SK-N-DZ (cell line): ENCODE measurements around the gene BANP. TPM values are rescaled to one million over a fixed set of nuclear protein-coding genes. Genes with fewer than 3 reads are reported as not detected.
"Not testable (repeated sequence)": the region's sequence is repeated elsewhere in the genome, so short reads cannot be mapped to it uniquely, and the experiment has no call there.

Experiments used
- DNase-seq: peaks from one replicate; pipeline ENCODE4 v3.0.0-alpha.2; 2015; ENCODE audit warnings: low spot score
- polyA plus RNA-seq, 2 experiments: library from polyadenylated mRNA; depleted of rRNA; stranded (reverse); fragments of >200 nt; gene quantifications; 2 replicates each; pipeline ENCODE4 v1.2.3, GENCODE V29; 2014

The BANP gene, protein sequence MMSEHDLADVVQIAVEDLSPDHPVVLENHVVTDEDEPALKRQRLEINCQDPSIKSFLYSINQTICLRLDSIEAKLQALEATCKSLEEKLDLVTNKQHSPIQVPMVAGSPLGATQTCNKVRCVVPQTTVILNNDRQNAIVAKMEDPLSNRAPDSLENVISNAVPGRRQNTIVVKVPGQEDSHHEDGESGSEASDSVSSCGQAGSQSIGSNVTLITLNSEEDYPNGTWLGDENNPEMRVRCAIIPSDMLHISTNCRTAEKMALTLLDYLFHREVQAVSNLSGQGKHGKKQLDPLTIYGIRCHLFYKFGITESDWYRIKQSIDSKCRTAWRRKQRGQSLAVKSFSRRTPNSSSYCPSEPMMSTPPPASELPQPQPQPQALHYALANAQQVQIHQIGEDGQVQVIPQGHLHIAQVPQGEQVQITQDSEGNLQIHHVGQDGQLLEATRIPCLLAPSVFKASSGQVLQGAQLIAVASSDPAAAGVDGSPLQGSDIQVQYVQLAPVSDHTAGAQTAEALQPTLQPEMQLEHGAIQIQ
- 19.1 and 26.6 TPM in 2 replicates for polyA plus RNA-seq (2014; cell fraction: cytosol; rRNA removed)
- 27.9 and 35.3 TPM in 2 replicates for polyA plus RNA-seq (2014; cell fraction: nucleus; rRNA removed)

DNA sequence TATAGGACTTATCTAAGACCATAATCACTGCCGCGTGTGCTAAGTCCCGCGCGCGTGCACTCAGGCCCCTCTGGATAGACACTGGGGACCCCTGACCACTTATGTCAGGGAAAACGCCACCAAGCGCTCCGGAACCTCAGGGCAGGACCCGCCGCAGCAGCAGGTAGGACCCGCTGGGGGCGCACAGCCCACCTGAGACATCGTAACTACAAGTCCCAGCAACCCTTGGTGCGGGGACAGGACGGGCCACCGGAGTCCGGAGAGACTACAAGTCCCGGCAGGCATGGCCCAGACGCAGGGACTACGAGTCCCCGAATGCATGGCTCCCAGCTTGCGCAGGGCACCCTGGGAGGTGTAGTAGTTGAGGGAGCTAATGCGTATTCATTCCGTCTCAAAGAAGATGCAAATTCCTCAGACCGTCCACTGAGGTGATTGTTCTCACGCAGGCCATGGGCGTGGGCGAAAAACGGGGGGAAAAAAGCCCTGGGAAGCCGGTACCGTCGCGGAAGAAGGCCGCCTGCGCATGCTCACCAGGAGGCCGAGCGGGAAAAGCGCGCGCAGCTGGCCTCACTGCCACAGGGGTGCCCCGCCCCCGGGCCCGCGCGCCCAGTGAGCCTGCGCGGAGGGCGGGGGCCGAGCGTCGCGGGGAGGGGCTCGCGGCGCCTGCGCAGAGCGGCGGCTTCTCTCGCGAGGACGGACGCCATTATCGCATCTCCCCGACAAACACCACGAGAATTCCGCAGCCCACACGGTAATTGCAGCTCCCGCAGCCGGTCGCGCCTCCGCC is at the start of gene BANP:
Gene BANP (plus strand): TSS at position 670 of the 787 bp plus-strand sequence. CDS start 23,682 bp downstream, outside the sequence.
- peak; percentile 100 for DNase-seq

DNA sequence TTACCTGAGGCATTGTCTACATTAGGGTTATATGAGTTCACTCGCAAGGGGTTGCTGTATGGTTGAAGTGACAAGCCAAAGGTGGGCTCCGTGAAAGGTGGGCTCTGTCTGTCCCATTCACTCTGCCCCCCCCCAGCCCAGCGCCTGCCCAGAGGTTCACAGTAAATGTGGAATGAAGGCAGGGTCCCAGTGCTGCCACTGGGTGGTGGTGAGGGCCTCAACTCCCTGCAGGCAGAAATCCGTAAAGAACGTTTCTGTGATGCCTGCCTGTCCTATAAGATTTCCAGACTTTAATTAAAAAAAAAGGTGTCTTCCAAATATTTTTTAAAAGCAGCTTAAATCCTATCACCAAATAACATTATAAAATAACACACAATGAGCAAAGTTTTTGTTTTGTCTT is 46.3 kb upstream of the BANP start:
- DNase-seq: not testable (repeated sequence)

GRCh38 chr16:87905521-87905920 is 45.7 kb upstream of the BANP start:
- DNase-seq: not testable (repeated sequence)

DNA sequence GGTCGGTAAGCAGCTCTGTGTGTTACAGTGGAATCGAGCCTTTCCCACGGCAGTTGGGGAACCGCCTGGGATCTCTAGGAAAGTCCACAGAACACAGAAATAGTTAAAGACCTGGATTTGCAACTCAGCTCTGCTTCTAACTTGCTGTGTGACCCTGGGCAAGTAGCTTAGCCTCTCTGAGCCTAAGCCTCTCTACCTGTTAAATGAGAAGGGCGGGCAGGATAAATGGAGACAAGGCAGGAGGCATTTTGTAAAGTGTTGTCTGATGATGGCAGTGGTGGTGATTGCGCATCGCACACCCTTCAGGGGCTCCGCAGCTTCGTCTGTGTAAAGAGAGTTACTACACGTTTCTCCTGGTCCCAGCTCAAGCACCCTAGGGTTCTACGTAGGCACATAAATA is 43.1 kb upstream of the BANP start:
- DNase-seq: not testable (repeated sequence)

GRCh38 chr16:87909203-87909935 is 41.9 kb upstream of the BANP start:
- peak; percentile 69 for DNase-seq

DNA sequence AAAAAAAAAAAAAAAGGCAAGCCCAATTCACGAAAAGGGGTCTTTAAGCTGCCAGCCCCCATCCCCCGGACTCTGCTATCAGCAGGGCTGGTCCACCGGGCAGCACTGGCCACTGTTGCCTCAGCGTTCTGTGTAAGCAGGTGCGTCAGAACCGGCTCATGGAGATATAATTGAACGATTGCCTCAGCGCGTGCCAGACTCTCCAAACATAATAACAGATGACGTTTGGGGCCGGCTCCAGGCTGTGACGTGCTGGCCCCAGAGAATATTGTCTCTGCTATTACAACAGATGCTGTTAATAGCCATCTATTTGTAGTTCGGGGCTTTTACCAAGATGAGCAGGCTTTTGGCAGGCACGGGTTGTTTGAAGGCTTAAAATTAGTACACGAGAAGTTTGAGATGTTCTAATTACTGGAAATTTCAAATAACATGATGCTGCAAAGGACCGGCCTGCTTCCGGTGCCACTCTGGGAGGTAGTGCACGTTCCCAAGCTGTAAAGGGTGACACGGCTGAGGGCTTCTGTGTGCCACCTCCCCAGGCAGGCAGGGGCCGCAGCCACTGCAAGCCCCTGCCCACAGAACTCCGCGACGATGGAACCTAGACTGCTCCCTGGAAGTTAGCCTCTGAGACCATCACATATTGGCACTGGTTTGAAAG is 40.0 kb upstream of the BANP start:
- peak; percentile 74 for DNase-seq

- not testable (repeated sequence) for DNase-seq
Measured at GRCh38 chr16:87912691-87913090, 38.5 kb upstream of the BANP start.

DNA sequence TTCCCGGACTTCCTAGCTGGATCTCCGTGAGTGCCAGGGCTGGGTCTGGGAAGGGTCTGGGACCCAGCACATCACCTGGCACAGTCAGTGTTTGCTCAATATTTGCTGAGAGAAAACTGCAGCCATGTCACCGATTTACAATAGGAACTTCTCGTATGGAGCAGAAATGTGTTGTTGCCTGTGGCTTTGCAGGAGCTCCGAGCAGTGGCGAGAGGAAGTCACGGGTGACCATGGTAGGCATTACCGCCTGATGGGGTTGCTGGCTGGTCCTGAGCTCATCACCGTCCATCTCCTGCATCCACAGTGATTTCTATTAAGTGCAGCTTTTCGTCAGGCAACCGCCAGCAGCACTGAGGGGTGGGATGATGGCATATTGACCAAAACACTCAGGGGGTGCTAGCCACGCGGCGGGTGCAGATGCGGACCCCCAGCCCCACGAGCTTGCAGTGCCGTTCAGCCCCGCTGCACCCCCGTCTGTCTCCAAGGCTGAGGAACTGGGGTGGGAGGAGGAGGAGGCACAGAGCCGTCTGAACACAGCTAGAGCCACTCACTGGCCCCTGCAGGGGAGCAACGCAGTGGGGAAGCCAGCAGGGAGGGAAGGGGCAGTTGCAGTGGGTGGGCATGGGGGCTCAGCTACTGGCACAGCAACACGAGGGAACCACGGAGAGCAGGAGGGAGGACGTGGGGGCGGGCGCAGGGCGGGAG is 37.1 kb upstream of the BANP start:
- not testable (repeated sequence) for DNase-seq

GRCh38 chr16:87914812-87915211 is 36.4 kb upstream of the BANP start:
- no peak for DNase-seq

DNA sequence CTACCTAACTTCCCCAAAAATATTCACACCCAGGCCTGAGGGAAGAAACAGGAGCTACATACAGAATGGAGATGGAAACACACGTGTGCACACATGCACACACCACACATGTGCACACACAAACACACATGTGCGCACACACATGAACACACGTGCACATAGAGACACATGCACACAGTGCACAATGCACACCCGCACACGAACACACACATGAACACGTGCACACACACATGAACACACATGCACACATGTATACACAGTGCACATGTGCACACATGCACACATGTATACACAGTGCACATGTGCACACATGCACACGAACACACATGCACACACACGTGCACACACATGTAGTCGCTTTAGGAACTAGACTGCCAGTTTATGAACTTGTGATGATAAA is 33.7 kb upstream of the BANP start:
- no peak for DNase-seq

GRCh38 chr16:87918338-87918737 is 32.9 kb upstream of the BANP start:
- no peak for DNase-seq

DNA sequence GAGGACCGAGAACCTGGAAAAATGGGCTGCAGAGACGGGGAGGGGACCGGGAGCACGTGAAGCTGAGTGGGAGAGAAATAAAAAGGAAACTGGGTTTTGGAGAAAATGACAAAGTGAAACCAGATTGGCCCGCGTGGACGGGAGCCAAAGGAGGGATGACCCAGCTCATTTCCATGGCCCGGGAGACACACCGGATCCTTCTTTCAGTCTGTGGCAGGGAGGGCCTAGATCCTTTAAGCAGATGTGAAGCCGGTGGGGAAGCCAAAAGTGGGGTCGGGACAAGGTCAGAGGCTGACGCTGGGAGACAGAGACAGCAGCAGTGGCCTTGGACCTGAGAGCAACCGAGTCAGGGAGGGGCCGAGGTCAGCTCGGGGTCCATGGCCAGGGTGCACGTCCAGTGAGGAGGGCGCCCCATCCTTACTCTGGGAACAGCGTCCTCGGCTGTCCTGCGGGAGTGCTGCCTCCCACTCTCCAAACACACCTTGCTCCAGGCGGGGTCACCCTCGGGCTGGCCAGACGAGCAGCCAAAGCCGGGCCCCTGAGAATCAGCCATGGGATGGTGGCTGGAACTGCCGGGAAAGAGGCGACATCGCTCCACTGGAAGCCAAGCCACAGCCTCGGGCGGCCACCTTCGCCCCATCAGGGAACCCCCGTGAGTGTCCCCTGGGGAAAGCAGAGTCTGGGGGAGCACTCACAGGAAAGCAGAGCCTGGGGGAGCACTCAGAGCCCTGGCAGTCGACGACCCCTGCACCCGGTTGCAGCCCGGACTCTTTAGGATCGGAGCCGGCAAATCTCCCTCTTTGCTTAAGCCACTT is 32.2 kb upstream of the BANP start:
- no peak for DNase-seq

DNA sequence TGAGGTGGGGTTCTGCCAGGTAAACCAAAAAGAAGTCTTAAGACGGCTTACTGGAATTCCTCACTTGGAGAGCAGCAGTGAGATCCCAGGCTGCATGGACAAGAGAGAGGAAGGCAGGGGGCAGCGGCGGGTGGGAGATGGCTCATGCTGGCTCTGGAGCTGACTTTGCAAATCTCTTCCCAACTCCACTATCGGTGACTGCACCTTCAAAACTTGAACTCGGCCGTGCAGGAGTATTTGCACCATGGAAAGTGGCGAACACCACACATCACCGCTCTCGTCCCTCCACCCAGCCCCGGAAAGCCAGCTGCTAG is 31.6 kb upstream of the BANP start:
- no peak for DNase-seq

- DNase-seq: peak; percentile 65
Measured at GRCh38 chr16:87921236-87921773, 29.9 kb upstream of the BANP start.

DNA sequence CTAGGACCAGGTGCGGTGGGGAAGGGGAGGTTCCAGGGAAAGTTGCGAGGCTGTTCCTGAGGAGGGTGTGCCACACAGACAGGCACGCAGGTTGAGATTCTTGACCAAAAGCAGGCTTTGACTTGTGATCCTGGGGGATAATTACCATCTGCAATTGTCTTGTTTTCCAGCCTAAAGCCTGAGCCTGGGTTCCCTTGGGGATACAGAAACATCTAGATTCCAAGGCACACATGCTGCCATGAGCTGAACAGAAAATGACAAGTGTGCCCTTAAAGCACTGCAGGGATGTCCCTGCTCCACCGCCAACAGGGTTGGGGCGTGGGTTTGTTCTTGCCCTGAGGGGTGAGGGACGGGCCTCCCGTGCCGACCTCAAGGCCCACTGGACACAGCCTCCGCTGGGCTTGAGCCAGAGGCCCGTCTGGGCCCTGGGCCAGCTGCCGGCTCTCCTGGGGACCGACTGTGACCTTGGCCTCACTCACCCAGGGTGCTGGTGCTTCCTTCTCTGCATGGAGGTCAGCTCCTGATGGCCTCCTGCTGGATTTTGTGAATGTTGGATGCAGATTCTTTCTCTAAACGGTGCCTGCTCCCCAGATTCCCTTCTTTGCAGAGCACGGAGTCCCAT is 28.9 kb upstream of the BANP start:
- DNase-seq: peak; percentile 50

DNA sequence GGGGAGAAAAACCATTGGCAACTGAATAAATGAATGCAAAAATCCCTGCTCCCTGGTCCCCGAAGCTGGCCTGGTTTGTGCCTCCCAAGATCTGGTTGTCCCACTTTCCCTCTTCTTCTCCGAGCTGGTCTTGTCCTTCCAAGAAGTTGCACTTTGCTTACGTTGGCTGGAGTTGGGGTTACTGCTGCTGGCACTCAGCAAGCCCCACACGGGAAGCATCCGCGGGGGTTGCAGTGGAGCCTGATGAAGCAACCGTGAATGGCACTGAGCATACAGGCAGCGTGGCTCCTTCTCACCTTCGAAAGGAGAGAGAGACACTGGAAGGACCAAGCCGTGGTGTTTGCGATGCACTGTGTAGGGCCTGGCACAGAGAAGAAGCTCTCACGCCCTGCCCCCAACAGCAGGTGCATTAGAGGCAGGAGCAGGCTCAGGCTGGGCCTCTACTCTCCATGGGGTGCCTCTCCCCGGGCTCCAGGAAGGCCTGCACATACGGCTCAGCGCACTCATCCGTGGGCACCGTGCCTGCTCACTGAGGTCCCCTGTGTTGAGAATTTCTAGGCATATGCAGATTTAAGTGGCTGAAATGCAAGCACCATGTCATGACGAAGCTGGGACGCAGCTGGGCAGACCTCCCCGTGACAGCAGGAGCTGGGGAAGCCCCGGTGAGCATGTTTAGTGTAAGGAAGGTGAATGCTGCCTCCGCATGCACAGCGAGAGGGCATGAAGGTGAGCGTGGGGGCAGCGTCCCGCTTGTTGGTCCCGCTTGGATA is 27.0 kb upstream of the BANP start:
- DNase-seq: no peak

DNA sequence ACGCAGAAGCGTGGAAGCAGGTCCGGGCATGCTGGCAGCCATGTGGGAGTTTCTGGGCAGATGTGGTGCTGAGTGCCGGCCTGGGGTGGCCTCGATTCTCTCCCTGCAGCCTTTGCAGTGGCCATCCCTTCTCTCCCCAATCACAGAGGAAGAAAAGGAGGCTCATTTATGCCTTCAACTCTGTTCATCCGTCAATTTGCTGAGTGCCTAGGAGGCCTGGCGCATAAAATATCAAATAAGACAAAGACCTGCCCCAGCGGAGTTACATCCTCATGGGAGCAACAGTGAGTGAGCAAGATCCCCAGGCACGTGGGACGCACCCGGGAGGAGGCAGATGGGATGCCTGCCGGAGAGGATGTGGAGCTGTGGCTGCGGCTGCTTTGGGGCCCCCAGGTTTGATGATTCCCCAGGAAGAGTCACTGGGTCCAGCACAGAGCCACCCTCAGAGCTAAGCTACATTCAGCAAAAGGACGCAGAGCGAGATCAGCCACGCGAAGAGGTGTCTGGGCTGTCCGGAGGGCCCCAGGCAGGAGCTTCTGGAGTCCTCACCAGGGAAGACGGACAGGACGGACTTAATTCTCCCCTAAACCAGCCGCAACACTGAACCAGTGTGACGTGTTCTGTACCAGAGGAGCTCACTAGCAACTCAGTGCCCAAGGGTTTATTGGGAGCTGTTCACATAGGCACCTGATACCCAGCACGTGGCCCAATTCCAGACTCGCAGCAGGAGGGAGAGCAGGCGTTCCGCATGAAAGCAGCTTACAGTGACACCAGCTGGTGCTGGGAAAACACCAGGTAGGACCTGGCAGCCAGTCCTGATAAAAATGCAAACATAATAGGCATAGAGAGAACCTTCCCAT is 26.2 kb upstream of the BANP start:
- peak; percentile 55 for DNase-seq
